B cell (primary cell): ENCODE measurements around the gene MAP3K5. TPM values are rescaled to one million over a fixed set of nuclear protein-coding genes. Genes with fewer than 3 reads are reported as not detected.

Experiments
- ATAC-seq: fragments of 200-7000 bp; cut with Tn5 transposase; one replicate; pipeline ENCODE4 v1.10.0; 2021; ENCODE audit warnings: low read depth, mild to moderate bottlenecking, moderate number of reproducible peaks, moderate library complexity
- CTCF ChIA-PET: fragments of 350-600 bp; sonication (Branson Sonifier 250); formaldehyde crosslinking; loops from one replicate; lab custom pipeline; 2021; ENCODE audit warnings: antibody characterized with exemption, inconsistent platforms; lab: Charles Lee
- POLR2A ChIA-PET: fragments of 350-600 bp; sonication (Branson Sonifier 250); formaldehyde crosslinking; loops from one replicate; lab custom pipeline; 2021; ENCODE audit warnings: antibody characterized with exemption; lab: Charles Lee
- DNase-seq: peaks from one replicate; pipeline ENCODE4 v3.0.0; 2013
- H2AFZ ChIP-seq: 2 replicates; pipeline ENCODE4 v1.6.1; 2012; ENCODE audit warnings: mild to moderate bottlenecking, low read depth, low read length; ENCODE audit not compliant: insufficient read depth, poor library complexity, severe bottlenecking
- H3K27ac ChIP-seq, 2 donors: 1 replicate in 1 of 2; 2 replicates in 1 of 2; pipeline ENCODE4 v1.5.1; 2012 to 2013; ENCODE audit warnings: low read length in 2 of 2, mild to moderate bottlenecking in 2 of 2, moderate library complexity in 1 of 2
- H3K27me3 ChIP-seq, 4 experiments: fragments of 200-600 bp in 1 of 4; sonication (generic) in 1 of 4; replicated peaks in 1 of 4; 1 replicate in 2 of 4; 2 replicates in 2 of 4; pipeline versions ENCODE4 v1.6.1 to v1.7.0; 2013 to 2016; ENCODE audit warnings: low read length in 3 of 4, mild to moderate bottlenecking in 2 of 4, mixed read lengths in 1 of 4, moderate library complexity in 1 of 4; ENCODE audit not compliant: insufficient read depth in 4 of 4, control insufficient read depth in 3 of 4; ENCODE audit errors: control extremely low read depth in 1 of 4
- H3K36me3 ChIP-seq, 2 experiments: replicated peaks in 1 of 2; 1 replicate in 1 of 2; 2 replicates in 1 of 2; pipeline versions ENCODE4 v1.6.1 to v1.7.1; 2013; ENCODE audit warnings: low read length in 1 of 2; ENCODE audit not compliant: insufficient read depth in 2 of 2, control insufficient read depth in 1 of 2; ENCODE audit errors: control extremely low read depth in 1 of 2, extremely low read depth in 1 of 2
- H3K4me1 ChIP-seq, 2 donors: fragments of 200-600 bp in 1 of 2; sonication (generic) in 1 of 2; 1 replicate in 1 of 2; 2 replicates in 1 of 2; pipeline versions ENCODE4 v1.5.1 to v1.6.1; 2013 to 2017; ENCODE audit warnings: low read length in 2 of 2; ENCODE audit not compliant: control insufficient read depth in 2 of 2, insufficient read depth in 2 of 2
- H3K4me2 ChIP-seq: replicated peaks from 2 replicates; pipeline ENCODE3; 2012; ENCODE audit warnings: mild to moderate bottlenecking, low read depth, low read length; ENCODE audit not compliant: poor library complexity, severe bottlenecking
- H3K4me3 ChIP-seq, 5 experiments: fragments of 200-600 bp in 1 of 5; sonication (generic) in 1 of 5; 1 replicate in 3 of 5; 2 replicates in 2 of 5; pipeline versions ENCODE4 v1.5.1 to v1.7.0; 2011 to 2016; ENCODE audit warnings: low read length in 4 of 5, mild to moderate bottlenecking in 4 of 5, low read depth in 2 of 5, control low read depth in 1 of 5, moderate library complexity in 1 of 5; ENCODE audit not compliant: insufficient read depth in 1 of 5; ENCODE audit errors: control extremely low read depth in 1 of 5, extremely low read depth in 1 of 5
- H3K79me2 ChIP-seq: fragments of 200-600 bp; sonication (generic); one replicate; pipeline ENCODE4 v1.6.0; 2016; ENCODE audit warnings: low read length; ENCODE audit not compliant: control insufficient read depth, insufficient read depth
- H3K9ac ChIP-seq: fragments of 200-600 bp; sonication (generic); 2 replicates; pipeline ENCODE4 v1.6.1; 2017; ENCODE audit warnings: mild to moderate bottlenecking, low read length, moderate library complexity
- H3K9me3 ChIP-seq, 3 donors: one replicate each; pipeline versions ENCODE4 v1.6.1 to v1.7.1; 2013; ENCODE audit warnings: low read length in 2 of 3; ENCODE audit not compliant: control insufficient read depth in 2 of 3, insufficient read depth in 1 of 3; ENCODE audit errors: control extremely low read depth in 1 of 3
- H4K20me1 ChIP-seq: 2 replicates; pipeline ENCODE4 v1.6.0; 2012; ENCODE audit warnings: mild to moderate bottlenecking, low read length; ENCODE audit not compliant: insufficient read depth, control insufficient read depth, poor library complexity, severe bottlenecking
- H3K27ac Mint-ChIP-seq: one replicate; pipeline ENCODE4 v1.8.0; 2021; ENCODE audit warnings: mixed read lengths
- H3K27me3 Mint-ChIP-seq: one replicate; pipeline ENCODE4 v1.8.0; 2021; ENCODE audit warnings: mixed read lengths
- H3K4me1 Mint-ChIP-seq: one replicate; pipeline ENCODE4 v1.8.0; 2021; ENCODE audit warnings: mixed read lengths
- H3K4me3 Mint-ChIP-seq: one replicate; pipeline ENCODE4 v1.8.0; 2021; ENCODE audit warnings: mixed read lengths
- H3K9me3 Mint-ChIP-seq: one replicate; pipeline ENCODE4 v1.8.0; 2022; ENCODE audit warnings: mixed read lengths; ENCODE audit not compliant: insufficient read depth
- EZH2 ChIP-seq: IDR thresholded peaks from 2 replicates; pipeline ENCODE4 v1.6.1; 2012; ENCODE audit warnings: borderline replicate concordance, low read depth, mild to moderate bottlenecking, moderate library complexity, low read length; ENCODE audit not compliant: insufficient read depth, poor library complexity, severe bottlenecking
- WGBS: methylation state at CpG from one replicate; pipeline ENCODE4 v1.1.5; 2013; ENCODE audit warnings: missing lambda C conversion rate; ENCODE audit not compliant: insufficient coverage; 5-methylcytosine and 5-hydroxymethylcytosine counted together
- intact Hi-C: fragments of 100-400 bp; cut with micrococcal nuclease; formaldehyde crosslinking; loops from one replicate; pipeline ENCODE4 v1.10.0; 2022
- polyA plus RNA-seq: library from polyadenylated mRNA; depleted of rRNA; stranded (reverse); fragments of >200 nt; gene quantifications from 2 replicates; pipeline ENCODE4 v1.2.3, GENCODE V29; 2012
- total RNA-seq, 2 donors: library from RNA; stranded (reverse); fragments of 120-200 nt in 1 of 2; gene quantifications; 1 replicate in 1 of 2; 2 replicates in 1 of 2; pipeline versions ENCODE4 v1.2.3 to v1.2.4, GENCODE V29; 2013 to 2022
- TF ChIP-seq, protein P1 (sequence below): fragments of 200-600 bp; IDR thresholded peaks from one replicate; pipeline ENCODE4 v1.8.0; 2022; ENCODE audit warnings: antibody characterized with exemption, mild to moderate bottlenecking

The MAP3K5 gene
- total and polyA plus RNA-seq, 2 donors (not counting 1 experiment from before 2014, with no cell fraction given) = 5.7 to 34.1 TPM

DNA sequence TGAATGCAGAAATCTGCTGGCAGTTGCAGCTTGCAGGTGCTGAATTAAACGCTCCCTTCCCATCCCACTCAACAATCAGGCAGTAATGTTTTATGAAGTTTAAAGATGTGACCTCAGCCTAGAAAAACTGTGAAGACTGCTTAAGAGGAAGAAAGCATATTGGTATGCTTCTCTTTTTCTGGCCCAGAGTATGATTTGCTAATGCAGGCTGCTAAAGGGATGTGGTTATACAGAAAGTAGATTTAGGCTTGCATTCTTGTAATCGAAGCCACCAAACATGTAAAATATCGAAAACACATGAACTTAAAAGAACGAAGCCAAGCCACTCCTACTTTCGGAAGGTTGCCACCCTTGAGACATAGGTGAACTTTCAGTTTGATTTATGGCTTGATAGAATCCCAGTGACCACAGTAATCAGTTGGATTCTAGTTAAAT lies 40.7 kb downstream of the MAP3K5 start:
- Histone ChIP-seq H3K27ac (peak overlapping the region; percentile 79 to 89), H3K4me2 (peak overlapping the region; percentile 68), H3K79me2 (peaks cover 88% of the 10 kb centered on the region), H4K20me1 (peaks cover 6% of the 10 kb centered on the region), H3K4me3 (peak overlapping the region in 4 of 5 experiments; percentile 25 to 46 (median 36)), H3K4me1 (peaks cover 42 to 44% of the 10 kb centered on the region in 2 donors), H3K9ac (peak overlapping the region; percentile 55), H3K36me3 (no peaks in the 10 kb centered on the region), H3K9me3 (no peaks in the 10 kb centered on the region), H3K27me3 (no peaks in the 10 kb centered on the region), H2AFZ (peak overlapping the region; percentile 50)
- intact Hi-C loops = loop anchor here (1.0 kb wide), 2 partner anchors 10 to 40 kb away; no protein-coding TSS in a partner anchor
- ChIA-PET CTCF (interaction anchor here (1.6 to 2.2 kb wide), 2 partner anchors 13 to 33 kb away, joined by 6 to 9 read pairs; no protein-coding TSS in a partner anchor), POLR2A (interaction anchor here (1.5 kb wide), 1 partner anchor 12 kb away, joined by 3 read pairs; no protein-coding TSS in a partner anchor)
- Mint-ChIP-seq H3K9me3 (no peaks in the 10 kb centered on the region), H3K27me3 (no peaks in the 10 kb centered on the region), H3K4me1 (peaks cover 65% of the 10 kb centered on the region), H3K4me3 (peak overlapping the region; percentile 69), H3K27ac (peak overlapping the region; percentile 85)
- no CpG with 5 or more reads among the region's 5 CpGs for WGBS
- DNase-seq (peak; percentile 75), ATAC-seq (peak; percentile 90)
- no peak for TF ChIP-seq EZH2
- TF ChIP-seq, protein P1, sequence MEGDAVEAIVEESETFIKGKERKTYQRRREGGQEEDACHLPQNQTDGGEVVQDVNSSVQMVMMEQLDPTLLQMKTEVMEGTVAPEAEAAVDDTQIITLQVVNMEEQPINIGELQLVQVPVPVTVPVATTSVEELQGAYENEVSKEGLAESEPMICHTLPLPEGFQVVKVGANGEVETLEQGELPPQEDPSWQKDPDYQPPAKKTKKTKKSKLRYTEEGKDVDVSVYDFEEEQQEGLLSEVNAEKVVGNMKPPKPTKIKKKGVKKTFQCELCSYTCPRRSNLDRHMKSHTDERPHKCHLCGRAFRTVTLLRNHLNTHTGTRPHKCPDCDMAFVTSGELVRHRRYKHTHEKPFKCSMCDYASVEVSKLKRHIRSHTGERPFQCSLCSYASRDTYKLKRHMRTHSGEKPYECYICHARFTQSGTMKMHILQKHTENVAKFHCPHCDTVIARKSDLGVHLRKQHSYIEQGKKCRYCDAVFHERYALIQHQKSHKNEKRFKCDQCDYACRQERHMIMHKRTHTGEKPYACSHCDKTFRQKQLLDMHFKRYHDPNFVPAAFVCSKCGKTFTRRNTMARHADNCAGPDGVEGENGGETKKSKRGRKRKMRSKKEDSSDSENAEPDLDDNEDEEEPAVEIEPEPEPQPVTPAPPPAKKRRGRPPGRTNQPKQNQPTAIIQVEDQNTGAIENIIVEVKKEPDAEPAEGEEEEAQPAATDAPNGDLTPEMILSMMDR = no peak
